A549 (cell line): ENCODE measurements around the gene FAF1.
"Not testable (repeated sequence)": the region's sequence is repeated elsewhere in the genome, so short reads cannot be mapped to it uniquely, and the experiment has no call there.

Experiments used
- CTCF ChIP-seq: fragments of >200 bp; sonication (Bioruptor Twin); formaldehyde crosslinking; IDR thresholded peaks from 3 replicates; pipeline ENCODE4 v1.5.1; 2016
- HEYL ChIP-seq: fragments of 250-450 bp; sonication (Bioruptor Pico); IDR thresholded peaks from 2 replicates; pipeline ENCODE4 v1.8.0; 2021; ENCODE audit warnings: mild to moderate bottlenecking, moderate library complexity
- JUN ChIP-seq, 2 experiments: fragments of >200 bp; sonication (Bioruptor Twin); formaldehyde crosslinking; IDR thresholded peaks; 2 replicates in 1 of 2; 3 replicates in 1 of 2; pipeline ENCODE4 v1.6.1; 2016 to 2017
- JUNB ChIP-seq: fragments of >200 bp; sonication (Bioruptor Twin); formaldehyde crosslinking; IDR thresholded peaks from 2 replicates; pipeline ENCODE4 v1.6.1; 2016
- KDM1A ChIP-seq: fragments of 200-600 bp; sonication (generic); IDR thresholded peaks from 2 replicates; pipeline ENCODE4 v1.6.1; 2016; ENCODE audit warnings: low read depth, mild to moderate bottlenecking
- POLR2A ChIP-seq: IDR thresholded peaks from 2 replicates; pipeline ENCODE4 v1.6.1; 2012; ENCODE audit warnings: mild to moderate bottlenecking, low read length
- RCOR1 ChIP-seq: fragments of 150-350 bp; IDR thresholded peaks from 2 replicates; pipeline ENCODE4 v1.6.1; 2014; ENCODE audit warnings: antibody characterized with exemption, low read length, low read depth
- SMC3 ChIP-seq: fragments of >200 bp; sonication (Bioruptor Twin); formaldehyde crosslinking; IDR thresholded peaks from 3 replicates; pipeline ENCODE4 v1.6.1; 2018; ENCODE audit warnings: inconsistent platforms
- TP53 ChIP-seq: fragments of 250-450 bp; sonication (Bioruptor Pico); IDR thresholded peaks from 2 replicates; pipeline ENCODE4 v1.5.0; 2021; ENCODE audit warnings: mild to moderate bottlenecking, moderate library complexity

GRCh38 chr1:50887555-50887954 lies 72.5 kb downstream of the FAF1 start:
- not testable (repeated sequence) for TF ChIP-seq CTCF; HEYL (CRISPR knock-in tag); POLR2A; JUN (IDR thresholded peaks at IDR 0.05); SMC3; KDM1A; TP53 (CRISPR knock-in tag); RCOR1; JUNB
